Heart left ventricle (tissue), 13 donors: ENCODE results near the gene MFAP1.

Source experiments
- POLR2A ChIP-seq, 2 donors: fragments of 450-650 bp; IDR thresholded peaks; one replicate each; pipeline ENCODE4 v1.6.1; 2017; ENCODE audit warnings: antibody characterized with exemption in 2 of 2, mild to moderate bottlenecking in 2 of 2, moderate library complexity in 2 of 2
- TF ChIP-seq, protein P1 (sequence below), 12 donors: fragments of 200-600 bp; sonication (generic) in 4 of 12; IDR thresholded peaks; one replicate each; pipeline versions ENCODE4 v1.5.0 to v1.8.0; 2018 to 2022; ENCODE audit warnings: antibody characterized with exemption in 12 of 12, mild to moderate bottlenecking in 5 of 12
- donor health status: ischemic (EF 13 %, LVEDD 7.1; RV severe dilation, severe dysfunction).
- donor health status: DM: no; HTN: yes; CAD: no.
- donor health status: DM: no; HTN: no; CAD: no.
- donor health status: ischemic (EF 25% LVEDD 6.9; RV normal size, moderate dysfunction).
- donor health status: ischemic (EF 25% LVEDD 5.7; RV mildly dilated, moderate dysfunction).
- donor health status: ischemic (EF 35%, LVEDD 5.7; RV mildly dilated, moderate dysfunction).
- donor health status: nonischemic (EF 11% LVEDD 7.7; RV severe dilation, severe dysfunction).
- donor health status: DM: yes; HTN: yes; CAD: no.
- donor health status: PGD.
- donor health status: ischemic (EF 29% LVEDD 5.4; RV normal size, mild dysfunction).
- donor health status: nonischemic (EF 23%, LVEDD 6.1; RV moderate dilation, normal function).

DNA sequence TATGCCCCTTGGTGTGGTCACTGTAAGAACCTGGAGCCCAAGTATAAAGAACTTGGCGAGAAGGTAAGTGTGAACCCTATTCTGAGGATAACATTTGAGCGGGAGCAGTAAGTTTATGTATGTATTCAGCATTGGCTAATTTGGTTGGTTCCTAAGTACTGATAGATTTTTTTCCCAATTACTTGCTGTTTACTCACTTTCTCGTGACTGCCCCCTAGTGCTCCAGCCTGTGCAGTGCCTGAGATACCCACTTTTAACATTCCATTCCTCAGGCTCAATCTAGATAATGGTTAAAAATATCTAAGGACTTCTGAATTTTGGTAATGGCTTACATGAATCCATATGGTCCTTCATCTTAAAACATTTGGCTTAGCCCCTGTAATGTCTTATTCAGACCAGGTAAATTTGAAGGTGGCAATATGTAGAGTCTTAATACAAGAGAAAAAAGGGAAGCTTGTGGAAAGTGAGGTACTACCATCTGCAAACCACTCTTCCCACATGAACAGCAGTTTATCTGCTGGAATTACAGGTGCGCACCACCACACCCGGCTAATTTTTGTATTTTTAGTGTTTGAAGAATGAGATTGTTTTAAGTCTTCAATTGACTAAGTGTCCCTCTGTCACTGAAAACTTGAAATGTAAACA is 54.8 kb downstream of the MFAP1 start:
- no peak for TF ChIP-seq POLR2A (IDR thresholded peaks at IDR 0.05)
- TF ChIP-seq, protein P1, sequence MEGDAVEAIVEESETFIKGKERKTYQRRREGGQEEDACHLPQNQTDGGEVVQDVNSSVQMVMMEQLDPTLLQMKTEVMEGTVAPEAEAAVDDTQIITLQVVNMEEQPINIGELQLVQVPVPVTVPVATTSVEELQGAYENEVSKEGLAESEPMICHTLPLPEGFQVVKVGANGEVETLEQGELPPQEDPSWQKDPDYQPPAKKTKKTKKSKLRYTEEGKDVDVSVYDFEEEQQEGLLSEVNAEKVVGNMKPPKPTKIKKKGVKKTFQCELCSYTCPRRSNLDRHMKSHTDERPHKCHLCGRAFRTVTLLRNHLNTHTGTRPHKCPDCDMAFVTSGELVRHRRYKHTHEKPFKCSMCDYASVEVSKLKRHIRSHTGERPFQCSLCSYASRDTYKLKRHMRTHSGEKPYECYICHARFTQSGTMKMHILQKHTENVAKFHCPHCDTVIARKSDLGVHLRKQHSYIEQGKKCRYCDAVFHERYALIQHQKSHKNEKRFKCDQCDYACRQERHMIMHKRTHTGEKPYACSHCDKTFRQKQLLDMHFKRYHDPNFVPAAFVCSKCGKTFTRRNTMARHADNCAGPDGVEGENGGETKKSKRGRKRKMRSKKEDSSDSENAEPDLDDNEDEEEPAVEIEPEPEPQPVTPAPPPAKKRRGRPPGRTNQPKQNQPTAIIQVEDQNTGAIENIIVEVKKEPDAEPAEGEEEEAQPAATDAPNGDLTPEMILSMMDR (IDR thresholded peaks at IDR 0.05), result peak; percentile 61 to 90 (median 77)
